Measurements from ENCODE around the gene PGAP3. TPM values are rescaled to one million over a fixed set of nuclear protein-coding genes. Genes with fewer than 3 reads are reported as not detected.

Gene PGAP3
- total and polyA plus RNA-seq, 12 donors, result 9.2 to 18.2 (median 13.8) TPM

DNA sequence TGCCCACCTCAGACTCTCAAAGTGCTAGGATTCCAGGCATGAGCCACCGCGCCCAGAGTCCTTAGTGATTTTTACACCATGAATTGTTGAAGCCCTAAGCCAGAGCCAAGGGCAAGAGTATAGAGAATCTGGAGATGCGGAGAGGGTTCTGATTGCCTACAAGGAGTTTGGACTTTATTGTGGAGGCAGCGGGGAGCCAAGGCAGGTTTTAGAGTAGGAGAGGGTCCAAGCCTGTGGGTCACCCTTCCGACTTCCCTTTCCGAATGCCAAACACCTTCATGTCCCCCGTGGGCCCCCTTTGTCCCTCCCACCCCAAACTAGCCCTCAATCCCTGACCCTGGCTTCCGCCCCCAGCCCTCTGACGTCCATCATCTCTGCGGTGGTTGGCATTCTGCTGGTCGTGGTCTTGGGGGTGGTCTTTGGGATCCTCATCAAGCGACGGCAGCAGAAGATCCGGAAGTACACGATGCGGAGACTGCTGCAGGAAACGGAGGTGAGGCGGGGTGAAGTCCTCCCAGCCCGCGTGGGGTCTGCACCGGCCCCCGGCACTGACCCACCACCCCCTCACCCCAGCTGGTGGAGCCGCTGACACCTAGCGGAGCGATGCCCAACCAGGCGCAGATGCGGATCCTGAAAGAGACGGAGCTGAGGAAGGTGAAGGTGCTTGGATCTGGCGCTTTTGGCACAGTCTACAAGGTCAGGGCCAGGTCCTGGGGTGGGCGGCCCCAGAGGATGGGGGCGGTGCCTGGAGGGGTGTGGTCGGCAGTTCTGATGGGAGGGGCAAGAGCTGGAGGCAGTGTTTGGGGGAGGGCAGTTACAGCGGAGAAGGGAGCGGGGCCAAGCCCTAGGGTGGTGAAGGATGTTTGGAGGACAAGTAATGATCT lies 35.4 kb upstream of the PGAP3 start:
- DNase-seq, result no peak
- no peaks in the 10 kb centered on the region for H3K4me1 ChIP-seq
- H3K27me3 ChIP-seq, result no peaks in the 10 kb centered on the region
- no peaks in the 10 kb centered on the region for H3K9me3 ChIP-seq
- intact Hi-C loops (cut with DNase I), result no loop called here
- H3K36me3 ChIP-seq, result peaks cover 0 to 91% (median 20%) of the 10 kb centered on the region in 9 donors
- 82 to 84% methylated on average over 34 of the region's 34 CpGs for WGBS, 2 donors
- TF ChIP-seq, protein P1, sequence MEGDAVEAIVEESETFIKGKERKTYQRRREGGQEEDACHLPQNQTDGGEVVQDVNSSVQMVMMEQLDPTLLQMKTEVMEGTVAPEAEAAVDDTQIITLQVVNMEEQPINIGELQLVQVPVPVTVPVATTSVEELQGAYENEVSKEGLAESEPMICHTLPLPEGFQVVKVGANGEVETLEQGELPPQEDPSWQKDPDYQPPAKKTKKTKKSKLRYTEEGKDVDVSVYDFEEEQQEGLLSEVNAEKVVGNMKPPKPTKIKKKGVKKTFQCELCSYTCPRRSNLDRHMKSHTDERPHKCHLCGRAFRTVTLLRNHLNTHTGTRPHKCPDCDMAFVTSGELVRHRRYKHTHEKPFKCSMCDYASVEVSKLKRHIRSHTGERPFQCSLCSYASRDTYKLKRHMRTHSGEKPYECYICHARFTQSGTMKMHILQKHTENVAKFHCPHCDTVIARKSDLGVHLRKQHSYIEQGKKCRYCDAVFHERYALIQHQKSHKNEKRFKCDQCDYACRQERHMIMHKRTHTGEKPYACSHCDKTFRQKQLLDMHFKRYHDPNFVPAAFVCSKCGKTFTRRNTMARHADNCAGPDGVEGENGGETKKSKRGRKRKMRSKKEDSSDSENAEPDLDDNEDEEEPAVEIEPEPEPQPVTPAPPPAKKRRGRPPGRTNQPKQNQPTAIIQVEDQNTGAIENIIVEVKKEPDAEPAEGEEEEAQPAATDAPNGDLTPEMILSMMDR (IDR thresholded peaks at IDR 0.05), result no peak
- H3K27ac ChIP-seq, result no peak overlapping the region
- H3K4me3 ChIP-seq, result no peak overlapping the region
- peak in 2 of 8 donors; percentile 23 to 26 for ATAC-seq

DNA sequence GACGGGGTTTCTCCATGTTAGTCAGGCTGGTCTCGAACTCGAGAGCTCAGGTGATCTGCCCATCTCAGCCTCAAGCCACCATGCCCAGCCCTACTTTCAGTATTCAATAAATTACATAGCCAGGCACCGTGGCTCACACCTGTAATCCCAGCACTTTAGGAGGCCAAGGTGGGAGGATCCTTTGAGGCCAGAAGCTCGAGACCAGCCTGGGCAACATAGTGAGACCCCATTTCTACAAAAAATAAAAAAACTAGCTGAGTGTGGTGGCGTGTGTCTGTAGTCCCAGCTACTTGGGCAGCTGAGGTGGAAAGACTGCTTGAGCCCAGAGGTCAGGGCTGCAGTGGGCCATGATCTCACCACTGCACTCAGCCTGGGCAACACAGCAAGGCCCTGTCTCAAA lies 34.2 kb upstream of the PGAP3 start:
- H3K9me3 ChIP-seq, result no peaks in the 10 kb centered on the region
- no peak overlapping the region for H3K27ac ChIP-seq
- DNase-seq (no peak), ATAC-seq (no peak)
- TF ChIP-seq, protein P1 (IDR thresholded peaks at IDR 0.05), result no peak
- WGBS, 2 donors, result 96 to 97% methylated on average over 6 of the region's 6 CpGs
- H3K27me3 ChIP-seq, result no peaks in the 10 kb centered on the region
- intact Hi-C loops (cut with DNase I), result no loop called here
- peaks cover 0 to 2% (median 1%) of the 10 kb centered on the region in 9 donors for H3K4me1 ChIP-seq
- H3K4me3 ChIP-seq, result no peak overlapping the region
- H3K36me3 ChIP-seq, result peaks cover 0 to 90% (median 20%) of the 10 kb centered on the region in 9 donors

DNA sequence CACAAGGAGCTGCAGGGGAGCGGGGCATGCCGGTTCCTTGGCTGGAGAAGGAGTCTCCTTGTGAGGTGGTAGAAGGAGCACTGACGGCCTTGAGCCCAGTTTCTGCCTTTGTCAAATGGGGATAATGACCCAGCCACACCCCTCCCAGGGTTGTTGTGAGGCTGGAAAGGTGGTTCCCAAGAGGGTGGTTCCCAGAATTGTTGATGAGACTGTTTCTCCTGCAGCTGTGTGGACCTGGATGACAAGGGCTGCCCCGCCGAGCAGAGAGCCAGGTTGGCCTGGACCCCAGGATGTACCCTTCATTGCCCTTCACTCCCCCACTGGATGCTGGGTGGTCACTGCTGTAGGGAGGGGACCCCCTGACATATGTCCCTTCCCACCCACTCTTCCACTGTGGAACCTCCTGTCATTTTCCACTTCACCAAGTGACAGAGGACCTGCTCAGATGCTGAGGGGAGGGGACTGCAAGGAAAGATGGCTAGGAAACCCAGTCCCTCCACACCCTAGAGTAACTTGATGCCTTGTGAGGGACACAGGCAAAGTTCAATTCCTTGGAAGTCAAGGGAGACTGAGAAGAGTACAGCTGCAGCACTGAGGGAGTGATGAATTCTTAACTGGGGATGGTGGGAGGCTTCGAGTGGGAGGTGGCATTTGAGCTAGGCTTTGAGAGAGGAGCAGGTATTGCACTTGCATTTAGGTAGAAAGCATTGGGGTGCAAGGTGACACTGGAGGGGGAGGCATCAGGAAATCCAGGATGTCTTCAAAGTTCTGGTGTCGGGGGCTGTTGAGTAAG lies 31.9 kb upstream of the PGAP3 start:
- Histone ChIP-seq H3K27me3 (no peaks in the 10 kb centered on the region), H3K27ac (no peak overlapping the region), H3K4me3 (no peak overlapping the region), H3K36me3 (peaks cover 0 to 92% (median 21%) of the 10 kb centered on the region in 9 donors), H3K4me1 (peaks cover 0 to 19% (median 14%) of the 10 kb centered on the region in 9 donors), H3K9me3 (no peaks in the 10 kb centered on the region)
- 82 to 89% methylated on average over 7 of the region's 7 CpGs for WGBS, 2 donors
- DNase-seq, result no peak
- ATAC-seq, result no peak
- TF ChIP-seq, protein P1 (IDR thresholded peaks at IDR 0.05), result no peak
- intact Hi-C loops (cut with DNase I), result no loop called here

DNA sequence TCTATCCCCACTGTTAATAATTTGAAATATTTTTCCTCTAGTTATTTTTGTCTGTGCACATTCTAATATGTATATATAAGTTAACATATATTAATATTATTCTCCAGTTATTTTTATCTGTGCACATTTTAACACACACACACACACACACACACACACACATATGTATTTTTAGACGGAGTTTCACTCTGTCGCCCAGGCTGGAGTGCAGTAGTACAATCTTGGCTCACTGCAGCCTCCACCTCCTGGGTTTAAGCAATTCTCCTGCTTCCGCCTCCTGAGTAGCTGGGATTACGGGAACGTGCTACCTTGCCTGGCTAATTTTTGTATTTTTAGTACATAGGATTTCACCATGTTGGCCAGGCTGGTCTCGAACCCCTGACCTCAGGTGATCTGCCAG lies 29.8 kb upstream of the PGAP3 start:
- Histone ChIP-seq H3K9me3 (no peaks in the 10 kb centered on the region), H3K27ac (no peak overlapping the region), H3K36me3 (peaks cover 0 to 92% (median 18%) of the 10 kb centered on the region in 9 donors), H3K4me3 (no peak overlapping the region), H3K4me1 (peaks cover 0 to 19% (median 14%) of the 10 kb centered on the region in 9 donors), H3K27me3 (no peaks in the 10 kb centered on the region)
- intact Hi-C loops (cut with DNase I), result no loop called here
- TF ChIP-seq, protein P1 (IDR thresholded peaks at IDR 0.05), result no peak
- 53 to 72% methylated on average over 6 of the region's 6 CpGs for WGBS, 2 donors
- ATAC-seq, result no peak
- DNase-seq, result no peak

Data from heart right ventricle (tissue), 16 donors.